CD14-positive monocyte (primary cell): ENCODE measurements around the gene CTBP2. TPM values are rescaled to one million over a fixed set of nuclear protein-coding genes. Genes with fewer than 3 reads are reported as not detected.
A peak's percentile ranks its signal among the peaks of the same experiment; 100 is the strongest.

Source experiments
- DNase-seq, 3 donors: peaks; one replicate each; pipeline ENCODE4 v3.0.0-alpha.2; 2011 to 2022
- H2AFZ ChIP-seq: 2 replicates; pipeline ENCODE4 v1.6.0; 2012; ENCODE audit warnings: mild to moderate bottlenecking, low read depth, low read length, inconsistent platforms; ENCODE audit not compliant: insufficient read depth, poor library complexity, severe bottlenecking
- H3K27ac ChIP-seq, 2 donors: 1 replicate in 1 of 2; 2 replicates in 1 of 2; pipeline ENCODE4 v1.5.1; 2012 to 2013; ENCODE audit warnings: low read length in 2 of 2, control low read depth in 1 of 2, inconsistent platforms in 1 of 2, low read depth in 1 of 2, mild to moderate bottlenecking in 1 of 2
- H3K27me3 ChIP-seq, 2 donors: one replicate each; pipeline versions ENCODE4 v1.6.0 to v1.6.1; 2011 to 2013; ENCODE audit warnings: low read length in 2 of 2; ENCODE audit not compliant: control insufficient read depth in 2 of 2, insufficient read depth in 2 of 2
- H3K36me3 ChIP-seq, 2 donors: replicated peaks in 1 of 2; 1 replicate in 1 of 2; 2 replicates in 1 of 2; pipeline versions ENCODE4 v1.5.1 to v1.6.1; 2012 to 2013; ENCODE audit warnings: low read length in 2 of 2, control low read depth in 1 of 2, inconsistent platforms in 1 of 2, mild to moderate bottlenecking in 1 of 2; ENCODE audit not compliant: insufficient read depth in 2 of 2, control insufficient read depth in 1 of 2
- H3K4me1 ChIP-seq, 2 donors: 1 replicate in 1 of 2; 2 replicates in 1 of 2; pipeline versions ENCODE4 v1.5.1 to v1.6.1; 2012 to 2013; ENCODE audit warnings: low read length in 2 of 2, control low read depth in 1 of 2, inconsistent platforms in 1 of 2, mild to moderate bottlenecking in 1 of 2, moderate library complexity in 1 of 2; ENCODE audit not compliant: insufficient read depth in 2 of 2, control insufficient read depth in 1 of 2
- H3K4me2 ChIP-seq: replicated peaks from 2 replicates; pipeline ENCODE3; 2012; ENCODE audit warnings: low read length, moderate library complexity, mild to moderate bottlenecking; ENCODE audit not compliant: poor library complexity, severe bottlenecking; ENCODE audit errors: extremely low read depth
- H3K4me3 ChIP-seq, 3 experiments: fragments of 200-600 bp in 1 of 3; sonication (generic) in 1 of 3; replicated peaks in 1 of 3; 1 replicate in 2 of 3; 2 replicates in 1 of 3; pipeline ENCODE4 v1.5.1; 2011 to 2013; ENCODE audit warnings: low read length in 3 of 3, mild to moderate bottlenecking in 3 of 3, control low read depth in 2 of 3, low read depth in 2 of 3, inconsistent platforms in 1 of 3, moderate library complexity in 1 of 3
- H3K79me2 ChIP-seq: 2 replicates; pipeline ENCODE4 v1.6.0; 2012; ENCODE audit warnings: mild to moderate bottlenecking, control low read depth, inconsistent platforms, low read length, moderate library complexity; ENCODE audit not compliant: insufficient read depth
- H3K9ac ChIP-seq: 2 replicates; pipeline ENCODE4 v1.6.0; 2017; ENCODE audit warnings: low read length, mild to moderate bottlenecking; ENCODE audit not compliant: insufficient read depth, poor library complexity, severe bottlenecking
- H3K9me3 ChIP-seq, 2 donors: replicated peaks in 1 of 2; 1 replicate in 1 of 2; 2 replicates in 1 of 2; pipeline versions ENCODE4 v1.5.1 to v1.6.1; 2012 to 2013; ENCODE audit warnings: low read length in 2 of 2, control low read depth in 1 of 2; ENCODE audit not compliant: control insufficient read depth in 1 of 2, insufficient read depth in 1 of 2
- H4K20me1 ChIP-seq: 2 replicates; pipeline ENCODE4 v1.6.0; 2012; ENCODE audit warnings: mild to moderate bottlenecking, low read length, control low read depth, moderate library complexity; ENCODE audit not compliant: insufficient read depth
- H3K27ac Mint-ChIP-seq, 7 donors: one replicate each; pipeline ENCODE4 v1.8.0; 2020; ENCODE audit warnings: mild to moderate bottlenecking in 7 of 7, mixed read lengths in 7 of 7, moderate library complexity in 6 of 7, inconsistent platforms in 2 of 7
- H3K27me3 Mint-ChIP-seq, 3 donors: one replicate each; pipeline ENCODE4 v1.8.0; 2021 to 2022; ENCODE audit warnings: low read depth in 3 of 3, mild to moderate bottlenecking in 3 of 3, mixed read lengths in 3 of 3, moderate library complexity in 3 of 3, inconsistent platforms in 1 of 3
- H3K36me3 Mint-ChIP-seq, 2 donors: one replicate each; pipeline ENCODE4 v1.8.0; 2020; ENCODE audit warnings: mixed read lengths in 2 of 2, inconsistent platforms in 1 of 2, mild to moderate bottlenecking in 1 of 2
- H3K4me1 Mint-ChIP-seq: one replicate; pipeline ENCODE4 v1.8.0; 2020; ENCODE audit warnings: mild to moderate bottlenecking, mixed read lengths
- H3K4me3 Mint-ChIP-seq, 2 donors: one replicate each; pipeline ENCODE4 v1.8.0; 2020; ENCODE audit warnings: mild to moderate bottlenecking in 2 of 2, mixed read lengths in 2 of 2, moderate library complexity in 1 of 2
- H3K9me3 Mint-ChIP-seq, 7 donors: one replicate each; pipeline ENCODE4 v1.8.0; 2020 to 2022; ENCODE audit warnings: mixed read lengths in 7 of 7, mild to moderate bottlenecking in 6 of 7, moderate library complexity in 6 of 7, inconsistent platforms in 2 of 7
- WGBS: methylation state at CpG from one replicate; pipeline ENCODE4 v1.1.5; 2013; ENCODE audit warnings: missing lambda C conversion rate; ENCODE audit not compliant: insufficient coverage; 5-methylcytosine and 5-hydroxymethylcytosine counted together
- intact Hi-C, 2 donors: fragments of 100-400 bp; cut with micrococcal nuclease; formaldehyde crosslinking; loops; one replicate each; pipeline versions ENCODE4 v1.15.0 to v1.15.1; 2023
- polyA plus RNA-seq, 3 donors: library from polyadenylated mRNA; depleted of rRNA in 1 of 3; unstranded in 2 of 3; stranded (reverse) in 1 of 3; fragments of 300-500 nt in 2 of 3; fragments of >200 nt in 1 of 3; fragmentation: Illumina TruSeq in 2 of 3; gene quantifications; 1 replicate in 2 of 3; 2 replicates in 1 of 3; pipeline ENCODE4 v1.2.3, GENCODE V29; 2012 to 2021
- TF ChIP-seq, protein P1 (sequence below): fragments of 200-600 bp; IDR thresholded peaks from one replicate; pipeline ENCODE4 v1.8.0; 2022; ENCODE audit warnings: antibody characterized with exemption, mild to moderate bottlenecking

CTBP2 gene
- polyA plus RNA-seq, 3 donors, result 40.9 to 87.1 (median 41.1) TPM

DNA sequence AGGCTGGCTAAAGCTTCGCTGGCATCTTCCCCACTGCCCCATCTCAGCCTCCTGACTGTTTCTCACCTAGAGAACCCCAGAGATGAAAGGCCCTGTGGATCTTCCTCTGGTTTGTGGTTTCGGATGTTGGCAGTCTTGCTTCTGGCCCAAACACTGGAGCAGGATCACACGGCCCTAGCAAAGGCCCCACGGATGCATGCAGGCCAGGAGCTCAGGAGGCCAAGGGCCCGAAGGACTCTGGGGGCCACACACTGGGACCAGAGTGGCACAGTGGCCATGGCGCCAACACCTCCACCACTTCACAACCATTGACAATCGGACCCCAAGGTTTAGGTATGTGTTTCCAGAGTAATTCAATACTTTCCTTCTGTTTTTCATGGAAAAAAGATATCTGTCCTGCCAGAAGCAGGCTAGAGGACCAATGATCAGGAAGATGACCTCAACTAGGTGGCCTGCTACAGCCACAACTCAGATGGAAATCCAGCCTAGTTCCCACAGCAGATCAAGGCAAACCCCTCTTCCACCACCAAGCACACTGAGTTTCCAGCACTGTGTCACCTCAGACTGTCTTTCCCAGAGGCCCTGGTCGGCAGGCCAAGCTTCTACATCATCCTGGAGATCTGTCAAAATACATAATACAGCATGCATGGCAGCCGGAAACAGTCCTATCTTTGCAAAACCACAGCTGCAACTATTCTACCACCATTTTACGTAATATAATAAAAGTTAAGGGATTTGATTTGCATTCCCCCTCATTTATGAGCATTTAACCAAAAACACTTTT is 53.0 kb downstream of the CTBP2 start:
- Mint-ChIP-seq H3K4me1 (peaks cover 42% of the 10 kb centered on the region), H3K4me3 (no peak overlapping the region), H3K27me3 (peaks cover 0 to 2% (median 2%) of the 10 kb centered on the region in 3 donors), H3K36me3 (peaks cover 42 to 67% of the 10 kb centered on the region in 2 donors), H3K27ac (peak overlapping the region in 3 of 7 donors; percentile 6 to 58 (median 13)), H3K9me3 (peaks cover 2 to 6% (median 4%) of the 10 kb centered on the region in 7 donors)
- Histone ChIP-seq H3K27me3 (no peaks in the 10 kb centered on the region), H3K4me1 (peaks cover 15% of the 10 kb centered on the region in 2 donors), H3K4me2 (no peak overlapping the region), H3K36me3 (peaks cover 32 to 61% of the 10 kb centered on the region in 2 donors), H3K79me2 (peaks cover 100% of the 10 kb centered on the region), H2AFZ (no peak overlapping the region), H3K27ac (no peak overlapping the region), H3K9me3 (peaks cover 0 to 3% of the 10 kb centered on the region in 2 donors), H3K4me3 (no peak overlapping the region), H4K20me1 (peaks cover 100% of the 10 kb centered on the region), H3K9ac (no peak overlapping the region)
- 100% methylated on average over 4 of the region's 10 CpGs for WGBS
- TF ChIP-seq, protein P1, sequence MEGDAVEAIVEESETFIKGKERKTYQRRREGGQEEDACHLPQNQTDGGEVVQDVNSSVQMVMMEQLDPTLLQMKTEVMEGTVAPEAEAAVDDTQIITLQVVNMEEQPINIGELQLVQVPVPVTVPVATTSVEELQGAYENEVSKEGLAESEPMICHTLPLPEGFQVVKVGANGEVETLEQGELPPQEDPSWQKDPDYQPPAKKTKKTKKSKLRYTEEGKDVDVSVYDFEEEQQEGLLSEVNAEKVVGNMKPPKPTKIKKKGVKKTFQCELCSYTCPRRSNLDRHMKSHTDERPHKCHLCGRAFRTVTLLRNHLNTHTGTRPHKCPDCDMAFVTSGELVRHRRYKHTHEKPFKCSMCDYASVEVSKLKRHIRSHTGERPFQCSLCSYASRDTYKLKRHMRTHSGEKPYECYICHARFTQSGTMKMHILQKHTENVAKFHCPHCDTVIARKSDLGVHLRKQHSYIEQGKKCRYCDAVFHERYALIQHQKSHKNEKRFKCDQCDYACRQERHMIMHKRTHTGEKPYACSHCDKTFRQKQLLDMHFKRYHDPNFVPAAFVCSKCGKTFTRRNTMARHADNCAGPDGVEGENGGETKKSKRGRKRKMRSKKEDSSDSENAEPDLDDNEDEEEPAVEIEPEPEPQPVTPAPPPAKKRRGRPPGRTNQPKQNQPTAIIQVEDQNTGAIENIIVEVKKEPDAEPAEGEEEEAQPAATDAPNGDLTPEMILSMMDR, result no peak
- no peak for DNase-seq
- intact Hi-C loops, result no loop called here

DNA sequence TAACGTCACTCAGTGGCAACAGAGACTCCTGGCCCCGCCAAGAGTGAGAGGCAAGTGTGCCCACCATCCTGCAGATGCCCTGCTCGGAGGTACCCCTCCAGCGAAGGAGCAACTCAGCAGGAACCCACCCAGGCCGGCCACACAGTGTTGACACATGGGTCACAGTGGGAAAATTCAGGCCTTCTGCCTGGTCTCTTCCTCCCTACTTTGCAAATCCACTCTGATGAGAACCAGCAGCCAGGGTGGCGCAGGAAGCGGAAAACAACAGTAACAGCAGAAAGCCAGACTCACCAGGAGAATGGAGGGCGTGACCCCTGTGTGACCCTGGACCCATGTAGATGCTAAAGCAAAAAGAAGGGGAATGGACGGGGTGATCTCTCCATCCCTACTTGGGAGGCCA is 53.8 kb downstream of the CTBP2 start:
- H3K4me3 ChIP-seq, result no peak overlapping the region
- TF ChIP-seq, protein P1, result no peak
- peaks cover 0 to 2% (median 0%) of the 10 kb centered on the region in 3 donors for H3K27me3 Mint-ChIP-seq
- H3K4me1 ChIP-seq, result peaks cover 21 to 22% of the 10 kb centered on the region in 2 donors
- intact Hi-C loops, result no loop called here
- no peaks in the 10 kb centered on the region for H3K27me3 ChIP-seq
- H3K27ac Mint-ChIP-seq, result peak overlapping the region in 2 of 7 donors; percentile 46 to 50
- peaks cover 100% of the 10 kb centered on the region for H3K79me2 ChIP-seq
- H3K36me3 Mint-ChIP-seq, result peaks cover 47 to 72% of the 10 kb centered on the region in 2 donors
- no peak for DNase-seq
- no peak overlapping the region for H3K9ac ChIP-seq
- no peak overlapping the region for H2AFZ ChIP-seq
- peaks cover 46% of the 10 kb centered on the region for H3K4me1 Mint-ChIP-seq
- no peak overlapping the region for H3K27ac ChIP-seq
- no peak overlapping the region for H3K4me3 Mint-ChIP-seq
- H3K9me3 Mint-ChIP-seq, result peaks cover 2 to 6% (median 4%) of the 10 kb centered on the region in 7 donors
- no peak overlapping the region for H3K4me2 ChIP-seq
- peaks cover 0 to 3% of the 10 kb centered on the region in 2 donors for H3K9me3 ChIP-seq
- H3K36me3 ChIP-seq, result peaks cover 32 to 67% of the 10 kb centered on the region in 2 donors
- H4K20me1 ChIP-seq, result peaks cover 100% of the 10 kb centered on the region
- 97% methylated on average over 7 of the region's 9 CpGs for WGBS
